Small intestine (tissue), 4 donors: ENCODE results near the gene PRKAG1. TPM values are rescaled to one million over a fixed set of nuclear protein-coding genes. Genes with fewer than 3 reads are reported as not detected.

Experiments
- polyA plus RNA-seq, 4 donors: library from polyadenylated mRNA; stranded (reverse) in 3 of 4; unstranded in 1 of 4; fragments of 200-250 nt in 3 of 4; fragments of 120-200 nt in 1 of 4; gene quantifications; one replicate each; pipeline versions ENCODE4 v1.2.1 to v1.2.3, GENCODE V29; 2013
- donor health status: healthy with polysubstance abuse.
- donor health status: Bipolar disorder and iron deficiency.
- donor health status: healthy.

PRKAG1 gene
- polyA plus RNA-seq, 4 donors: 50.0 to 69.7 (median 60.6) TPM

Other genes starting within 250 kb of the PRKAG1 start
- gene ADCY6, start 229.7 kb downstream of the PRKAG1 start, polyA plus RNA-seq: 10 to 100 TPM; 14.1 to 56.6 (median 23.9) TPM
- gene CACNB3, start 200.3 kb downstream of the PRKAG1 start, polyA plus RNA-seq: 10 to 100 TPM; 11.6 to 12.2 (median 12.0) TPM
- gene DDX23, start 166.6 kb downstream of the PRKAG1 start, polyA plus RNA-seq: 10 to 100 TPM; 53.2 to 85.8 (median 57.1) TPM
- gene RND1, start 152.9 kb downstream of the PRKAG1 start, polyA plus RNA-seq: 1 to 10 TPM; 1.3 to 6.3 (median 4.3) TPM
- 10 to 100 TPM; 22.4 to 82.7 (median 51.1) TPM for gene FKBP11, start 93.3 kb downstream of the PRKAG1 start, polyA plus RNA-seq
- 100 to 1,000 TPM in 1 of 4 donors, 10 to 100 TPM in 3; 37.3 to 104 (median 67.4) TPM for gene ARF3, start 61.3 kb downstream of the PRKAG1 start, polyA plus RNA-seq
- gene WNT10B, start 47.0 kb downstream of the PRKAG1 start, polyA plus RNA-seq: 1 to 10 TPM in 2 of 4 donors, under 1 TPM in 2; 0.28 to 1.4 (median 0.93) TPM
- gene WNT1, start 40.5 kb downstream of the PRKAG1 start, polyA plus RNA-seq: under 1 TPM in 1 of 4 donors, not detected in 3; 0.07 TPM
- gene DDN, start 19.4 kb downstream of the PRKAG1 start, polyA plus RNA-seq: under 1 TPM in 3 of 4 donors, not detected in 1; 0.16 to 0.22 (median 0.19) TPM
- gene KMT2D, start 42.0 kb upstream of the PRKAG1 start, polyA plus RNA-seq: 10 to 100 TPM in 3 of 4 donors, 1 to 10 TPM in 1; 5.4 to 46.5 (median 22.8) TPM
- 1 to 10 TPM in 2 of 4 donors, under 1 TPM in 1, not detected in 1; 0.61 to 1.4 (median 1.2) TPM for gene RHEBL1, start 51.2 kb upstream of the PRKAG1 start, polyA plus RNA-seq
- 1 to 10 TPM in 1 of 4 donors, under 1 TPM in 1, not detected in 2; 0.15 to 2.3 TPM for gene DHH, start 76.0 kb upstream of the PRKAG1 start, polyA plus RNA-seq
- 100 to 1,000 TPM in 1 of 4 donors, 10 to 100 TPM in 3; 27.6 to 110 (median 81.8) TPM for gene LMBR1L, start 92.1 kb upstream of the PRKAG1 start, polyA plus RNA-seq
- 1,000 to 10,000 TPM in 1 of 4 donors, 100 to 1,000 TPM in 3; 196 to 1,168 (median 451) TPM for gene TUBA1B, start 112.6 kb upstream of the PRKAG1 start, polyA plus RNA-seq
- 100 to 1,000 TPM in 2 of 4 donors, 10 to 100 TPM in 1, 1 to 10 TPM in 1; 9.8 to 158 (median 73.6) TPM for gene TUBA1A, start 170.3 kb upstream of the PRKAG1 start, polyA plus RNA-seq
- gene TUBA1C, start 246.3 kb upstream of the PRKAG1 start, polyA plus RNA-seq: 100 to 1,000 TPM; 268 to 556 (median 393) TPM